Measurements from ENCODE around the gene PSMB11. TPM values are rescaled to one million over a fixed set of nuclear protein-coding genes. Genes with fewer than 3 reads are reported as not detected.

The PSMB11 gene
- total RNA-seq, 1 donor from 2014 or later, result not detected

GRCh38 chr14:23093526-23093925 is 51.5 kb downstream of the PSMB11 start:
- DNase-seq (ENCODE audit: missing footprints) (no peak), ATAC-seq (no peak)
- intact Hi-C loops (cut with DNase I), result no loop called here

Other genes starting within 250 kb of the PSMB11 start
- gene SLC7A7, start 226.8 kb upstream of the PSMB11 start, total RNA-seq, result 5.8 TPM
- 110 TPM for gene MRPL52, start 212.3 kb upstream of the PSMB11 start, total RNA-seq
- gene MMP14, start 205.6 kb upstream of the PSMB11 start, total RNA-seq, result 26.0 TPM
- 59.2 TPM for gene LRP10, start 170.5 kb upstream of the PSMB11 start, total RNA-seq
- gene REM2, start 159.0 kb upstream of the PSMB11 start, total RNA-seq, result not detected
- 40.3 TPM for gene RBM23, start 123.1 kb upstream of the PSMB11 start, total RNA-seq
- gene PRMT5, start 112.8 kb upstream of the PSMB11 start, total RNA-seq, result 48.7 TPM
- gene HAUS4, start 85.1 kb upstream of the PSMB11 start, total RNA-seq, result 19.5 TPM
- 13.1 TPM for gene AJUBA, start 59.7 kb upstream of the PSMB11 start, total RNA-seq
- 5.6 TPM for gene C14orf93, start 32.1 kb upstream of the PSMB11 start, total RNA-seq
- 134 TPM for gene PSMB5, start 7.3 kb upstream of the PSMB11 start, total RNA-seq
- 2.5 TPM for gene CDH24, start 15.3 kb downstream of the PSMB11 start, total RNA-seq
- gene ACIN1, start 52.9 kb downstream of the PSMB11 start, total RNA-seq, result 73.9 TPM
- 22.4 TPM for gene C14orf119, start 53.3 kb downstream of the PSMB11 start, total RNA-seq
- not detected for gene CIROP, start 62.8 kb downstream of the PSMB11 start, total RNA-seq
- gene CEBPE, start 77.0 kb downstream of the PSMB11 start, total RNA-seq, result not detected
- gene SLC7A8, start 141.4 kb downstream of the PSMB11 start, total RNA-seq, result 11.5 TPM
- not detected for gene RNF212B, start 195.7 kb downstream of the PSMB11 start, total RNA-seq
- 8.0 TPM for gene HOMEZ, start 243.9 kb downstream of the PSMB11 start, total RNA-seq